ENCODE results near the gene CLIP1. TPM values are rescaled to one million over a fixed set of nuclear protein-coding genes. Genes with fewer than 3 reads are reported as not detected.
"Not testable (repeated sequence)": the region's sequence is repeated elsewhere in the genome, so short reads cannot be mapped to it uniquely, and the experiment has no call there.

Gene CLIP1
- total RNA-seq, 2 donors from 2014 or later: 91.2 to 180 TPM

GRCh38 chr12:122363782-122364181 lies 58.7 kb downstream of the CLIP1 start:
- H3K27ac ChIP-seq: no peak overlapping the region
- peaks cover 22% of the 10 kb centered on the region for H3K36me3 ChIP-seq
- ATAC-seq (ENCODE audit: insufficient number of reproducible peaks, low FRiP score, low read depth): no peak
- no peaks in the 10 kb centered on the region for H3K27me3 ChIP-seq (replicated peaks; ENCODE audit: insufficient read depth)
- TF ChIP-seq, protein P1, sequence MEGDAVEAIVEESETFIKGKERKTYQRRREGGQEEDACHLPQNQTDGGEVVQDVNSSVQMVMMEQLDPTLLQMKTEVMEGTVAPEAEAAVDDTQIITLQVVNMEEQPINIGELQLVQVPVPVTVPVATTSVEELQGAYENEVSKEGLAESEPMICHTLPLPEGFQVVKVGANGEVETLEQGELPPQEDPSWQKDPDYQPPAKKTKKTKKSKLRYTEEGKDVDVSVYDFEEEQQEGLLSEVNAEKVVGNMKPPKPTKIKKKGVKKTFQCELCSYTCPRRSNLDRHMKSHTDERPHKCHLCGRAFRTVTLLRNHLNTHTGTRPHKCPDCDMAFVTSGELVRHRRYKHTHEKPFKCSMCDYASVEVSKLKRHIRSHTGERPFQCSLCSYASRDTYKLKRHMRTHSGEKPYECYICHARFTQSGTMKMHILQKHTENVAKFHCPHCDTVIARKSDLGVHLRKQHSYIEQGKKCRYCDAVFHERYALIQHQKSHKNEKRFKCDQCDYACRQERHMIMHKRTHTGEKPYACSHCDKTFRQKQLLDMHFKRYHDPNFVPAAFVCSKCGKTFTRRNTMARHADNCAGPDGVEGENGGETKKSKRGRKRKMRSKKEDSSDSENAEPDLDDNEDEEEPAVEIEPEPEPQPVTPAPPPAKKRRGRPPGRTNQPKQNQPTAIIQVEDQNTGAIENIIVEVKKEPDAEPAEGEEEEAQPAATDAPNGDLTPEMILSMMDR (IDR thresholded peaks at IDR 0.05): no peak
- H3K4me3 ChIP-seq: no peak overlapping the region
- DNase-seq (ENCODE audit: low spot score): no peak
- H3K9me3 ChIP-seq: no peaks in the 10 kb centered on the region
- peaks cover 11 to 35% of the 10 kb centered on the region in 2 donors for H3K4me1 ChIP-seq (ENCODE audit: control insufficient read depth in 1 of 2, low read depth in 2 of 2)

DNA sequence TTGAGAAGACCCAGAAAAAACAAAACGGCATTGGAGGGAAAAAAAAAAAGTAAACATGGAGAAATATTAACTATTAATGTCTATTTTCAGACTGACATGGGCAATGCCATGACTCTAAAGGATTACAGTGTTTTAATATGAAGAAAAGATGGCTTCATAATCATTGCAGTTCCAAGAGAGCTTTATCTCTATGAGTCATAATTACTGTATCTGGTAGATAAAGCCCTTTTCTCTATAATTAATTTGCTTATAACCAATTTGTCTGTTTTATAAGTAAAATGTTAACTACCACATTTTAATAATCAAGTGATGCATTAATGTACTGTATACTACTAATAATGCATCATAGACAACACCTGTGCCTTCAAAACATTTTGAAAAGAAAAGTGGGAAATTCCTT lies 59.7 kb downstream of the CLIP1 start:
- no peaks in the 10 kb centered on the region for H3K9me3 ChIP-seq
- peaks cover 22% of the 10 kb centered on the region for H3K36me3 ChIP-seq
- no peak for ATAC-seq (ENCODE audit: insufficient number of reproducible peaks, low FRiP score, low read depth)
- no peak overlapping the region for H3K4me3 ChIP-seq
- H3K4me1 ChIP-seq (ENCODE audit: control insufficient read depth in 1 of 2, low read depth in 2 of 2): peaks cover 5 to 25% of the 10 kb centered on the region in 2 donors
- no peak overlapping the region for H3K27ac ChIP-seq
- TF ChIP-seq, protein P1 (IDR thresholded peaks at IDR 0.05): no peak
- DNase-seq (ENCODE audit: low spot score): no peak
- no peaks in the 10 kb centered on the region for H3K27me3 ChIP-seq (replicated peaks; ENCODE audit: insufficient read depth)

DNA sequence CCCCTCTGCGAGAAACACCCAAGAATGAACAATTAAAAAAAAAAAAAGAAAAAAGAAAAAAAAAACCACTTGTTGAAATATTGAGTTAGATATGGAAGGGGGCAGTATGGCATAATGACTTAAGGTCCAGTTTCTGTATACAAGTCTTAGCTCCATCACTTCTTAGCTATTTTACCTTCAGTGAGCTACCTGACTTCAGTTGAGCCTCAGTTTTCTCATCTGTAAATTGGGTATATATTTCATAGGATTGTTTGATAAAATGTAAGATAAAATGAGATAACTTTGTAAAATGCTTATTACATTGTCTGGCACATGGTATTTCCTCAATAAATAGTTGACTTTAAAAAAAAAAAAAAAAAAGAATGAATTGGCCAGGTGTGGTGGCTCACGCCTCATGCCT lies 64.1 kb downstream of the CLIP1 start:
- not testable (repeated sequence) for DNase-seq (ENCODE audit: low spot score); H3K27me3 ChIP-seq (replicated peaks; ENCODE audit: insufficient read depth); H3K9me3 ChIP-seq; H3K4me1 ChIP-seq (ENCODE audit: control insufficient read depth in 1 of 2, low read depth in 2 of 2); H3K27ac ChIP-seq; H3K4me3 ChIP-seq; ATAC-seq (ENCODE audit: insufficient number of reproducible peaks, low FRiP score, low read depth)
- peaks cover 43% of the 10 kb centered on the region for H3K36me3 ChIP-seq

- not testable (repeated sequence) for H3K9me3 ChIP-seq; H3K4me1 ChIP-seq (ENCODE audit: control insufficient read depth in 1 of 2, low read depth in 2 of 2); H3K27me3 ChIP-seq (replicated peaks; ENCODE audit: insufficient read depth); H3K4me3 ChIP-seq; H3K27ac ChIP-seq; DNase-seq (ENCODE audit: low spot score); ATAC-seq (ENCODE audit: insufficient number of reproducible peaks, low FRiP score, low read depth)
- H3K36me3 ChIP-seq: peaks cover 48% of the 10 kb centered on the region
Measured at GRCh38 chr12:122357536-122357935, 64.9 kb downstream of the CLIP1 start.

DNA sequence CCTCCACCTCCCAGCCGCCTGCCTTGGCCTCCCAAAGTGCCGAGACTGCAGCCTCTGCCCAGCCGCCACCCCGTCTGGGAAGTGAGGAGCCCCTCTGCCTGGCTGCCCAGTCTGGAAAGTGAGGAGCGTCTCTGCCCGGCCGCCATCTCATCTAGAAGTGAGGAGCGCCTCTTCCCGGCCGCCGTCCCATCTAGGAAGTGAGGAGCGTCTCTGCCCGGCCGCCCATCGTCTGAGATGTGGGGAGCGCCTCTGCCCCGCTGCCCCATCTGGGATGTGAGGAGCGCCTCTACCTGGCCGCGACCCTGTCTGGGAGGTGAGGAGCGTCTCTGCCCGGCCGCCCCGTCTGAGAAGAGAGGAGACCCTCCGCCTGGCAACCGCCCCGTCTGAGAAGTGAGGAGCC lies 65.5 kb downstream of the CLIP1 start:
- not testable (repeated sequence) for ATAC-seq (ENCODE audit: insufficient number of reproducible peaks, low FRiP score, low read depth); H3K27ac ChIP-seq; H3K9me3 ChIP-seq; H3K4me1 ChIP-seq (ENCODE audit: control insufficient read depth in 1 of 2, low read depth in 2 of 2); H3K4me3 ChIP-seq; H3K27me3 ChIP-seq (replicated peaks; ENCODE audit: insufficient read depth); DNase-seq (ENCODE audit: low spot score)
- peaks cover 52% of the 10 kb centered on the region for H3K36me3 ChIP-seq

DNA sequence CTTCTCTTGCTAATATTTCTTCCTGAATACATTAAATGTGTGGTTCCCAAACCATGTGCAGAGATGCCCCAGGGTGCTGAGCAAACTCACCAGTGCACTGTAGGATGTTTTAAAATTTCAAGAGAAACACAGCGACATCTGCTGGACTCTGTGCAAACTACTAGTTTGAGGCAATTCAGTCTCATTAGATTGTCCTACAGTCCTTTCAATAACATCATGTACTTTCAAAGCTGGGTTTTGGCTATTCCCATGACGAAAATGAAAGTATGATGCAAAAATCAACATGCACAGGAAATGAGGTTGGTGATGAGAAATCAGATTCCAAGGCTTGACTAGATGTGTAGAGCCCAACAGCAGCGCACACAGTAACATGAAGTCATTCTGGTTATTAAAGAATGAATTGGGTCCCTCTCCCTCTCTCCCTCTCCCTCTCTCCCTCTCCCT lies 66.3 kb downstream of the CLIP1 start:
- DNase-seq (ENCODE audit: low spot score): no peak
- H3K27ac ChIP-seq: no peak overlapping the region

More for the DNA sequence above, 66.3 kb downstream of the CLIP1 start:
- H3K4me1 ChIP-seq (ENCODE audit: control insufficient read depth in 1 of 2, low read depth in 2 of 2): no peaks in the 10 kb centered on the region
- TF ChIP-seq, protein P1 (IDR thresholded peaks at IDR 0.05): peak; percentile 66
- ATAC-seq (ENCODE audit: insufficient number of reproducible peaks, low FRiP score, low read depth): no peak
- H3K27me3 ChIP-seq (replicated peaks; ENCODE audit: insufficient read depth): no peaks in the 10 kb centered on the region
- no peaks in the 10 kb centered on the region for H3K9me3 ChIP-seq
- peaks cover 52% of the 10 kb centered on the region for H3K36me3 ChIP-seq
- H3K4me3 ChIP-seq: no peak overlapping the region

All from thoracic aorta (tissue), 2 donors.